C4-2B (cell line): ENCODE data around the gene VSTM2L.

Experiments
- CTCF ChIP-seq: fragments of 450-650 bp; conservative IDR thresholded peaks from 2 replicates; pipeline ENCODE4 v1.5.1; 2017; ENCODE audit warnings: mild to moderate bottlenecking
- ZFX ChIP-seq: fragments of 450-650 bp; IDR thresholded peaks from 2 replicates; pipeline ENCODE4 v1.6.1; 2017

GRCh38 chr20:37987602-37988290 is 84.8 kb downstream of the VSTM2L start:
- TF ChIP-seq CTCF (no peak), ZFX (no peak)
